Liver (tissue), 3 donors: ENCODE results near the gene SV2B.

Experiments
- CTCF ChIP-seq: fragments of 150-350 bp; IDR thresholded peaks from 2 replicates; pipeline ENCODE4 v1.5.1; 2017; ENCODE audit warnings: improper control_type of control experiment, low read depth, low read length; ENCODE audit not compliant: missing input control
- FOXA1 ChIP-seq: IDR thresholded peaks from 2 replicates; pipeline ENCODE4 v1.6.1; 2016; ENCODE audit warnings: antibody characterized with exemption
- FOXA2 ChIP-seq: IDR thresholded peaks from 2 replicates; pipeline ENCODE4 v1.6.1; 2016; ENCODE audit warnings: antibody characterized with exemption
- GABPA ChIP-seq, 2 donors: IDR thresholded peaks in 1 of 2; conservative IDR thresholded peaks in 1 of 2; 2 replicates each; pipeline ENCODE4 v1.6.1; 2016; ENCODE audit warnings: antibody characterized with exemption in 2 of 2, mild to moderate bottlenecking in 1 of 2, moderate library complexity in 1 of 2
- HNF4A ChIP-seq, 2 donors: conservative IDR thresholded peaks; 2 replicates each; pipeline ENCODE4 v1.6.1; 2016; ENCODE audit warnings: antibody characterized with exemption in 2 of 2, mild to moderate bottlenecking in 2 of 2
- JUND ChIP-seq, 2 donors: IDR thresholded peaks; 2 replicates each; pipeline ENCODE4 v1.6.1; 2016; ENCODE audit warnings: antibody characterized with exemption in 2 of 2
- NR2F2 ChIP-seq: IDR thresholded peaks from 2 replicates; pipeline ENCODE4 v1.6.1; 2016; ENCODE audit warnings: antibody characterized with exemption
- RAD21 ChIP-seq, 2 donors: IDR thresholded peaks; 2 replicates each; pipeline ENCODE4 v1.6.1; 2016; ENCODE audit warnings: antibody characterized with exemption in 2 of 2, mild to moderate bottlenecking in 2 of 2
- REST ChIP-seq: IDR thresholded peaks from 2 replicates; pipeline ENCODE4 v1.6.1; 2016; ENCODE audit warnings: antibody characterized with exemption, mild to moderate bottlenecking
- TAF1 ChIP-seq: conservative IDR thresholded peaks from 2 replicates; pipeline ENCODE4 v1.6.1; 2016; ENCODE audit warnings: antibody characterized with exemption, mild to moderate bottlenecking
- YY1 ChIP-seq: IDR thresholded peaks from 2 replicates; pipeline ENCODE4 v1.6.1; 2016; ENCODE audit warnings: antibody characterized with exemption, mild to moderate bottlenecking
- TF ChIP-seq, protein P1 (sequence below): IDR thresholded peaks from 2 replicates; pipeline ENCODE4 v1.6.1; 2016; ENCODE audit warnings: antibody characterized with exemption
- TF ChIP-seq, protein P2 (sequence below): IDR thresholded peaks from 2 replicates; pipeline ENCODE4 v1.6.1; 2016; ENCODE audit warnings: antibody characterized with exemption
- TF ChIP-seq, protein P3 (sequence below): IDR thresholded peaks from 2 replicates; pipeline ENCODE4 v1.6.1; 2016; ENCODE audit warnings: antibody characterized with exemption
- donor health status: healthy.
- donor health status: healthy.

DNA sequence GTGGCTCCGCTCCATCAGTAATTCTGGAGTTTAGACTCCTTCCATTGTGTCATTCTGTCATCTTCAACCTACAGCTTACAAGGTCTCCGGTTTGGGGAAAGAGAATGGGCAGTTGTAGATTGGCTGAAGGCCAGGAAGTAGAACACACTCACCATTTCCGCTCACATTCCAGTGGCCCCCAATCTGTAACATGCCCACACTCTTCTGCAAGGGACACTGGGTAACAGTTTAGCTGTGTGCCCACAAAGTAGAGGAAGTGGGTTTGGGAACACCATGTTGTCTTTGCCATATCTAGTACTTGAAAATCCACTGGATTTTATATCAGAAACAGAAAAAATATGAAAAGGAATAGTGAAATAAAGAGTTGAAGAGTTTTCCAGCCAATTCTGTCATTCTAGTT lies 153.5 kb downstream of the SV2B start:
- TF ChIP-seq CTCF = no peak
- no peak for TF ChIP-seq FOXA1
- TF ChIP-seq, protein P1, sequence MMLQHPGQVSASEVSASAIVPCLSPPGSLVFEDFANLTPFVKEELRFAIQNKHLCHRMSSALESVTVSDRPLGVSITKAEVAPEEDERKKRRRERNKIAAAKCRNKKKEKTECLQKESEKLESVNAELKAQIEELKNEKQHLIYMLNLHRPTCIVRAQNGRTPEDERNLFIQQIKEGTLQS = no peak
- no peak for TF ChIP-seq GABPA (IDR thresholded peaks at IDR 0.05 in 1 of 2, conservative IDR thresholded peaks at IDR 0.05 in 1 of 2)
- TF ChIP-seq HNF4A (conservative IDR thresholded peaks at IDR 0.05) = no peak
- no peak for TF ChIP-seq JUND (IDR thresholded peaks at IDR 0.05)
- TF ChIP-seq, protein P2, sequence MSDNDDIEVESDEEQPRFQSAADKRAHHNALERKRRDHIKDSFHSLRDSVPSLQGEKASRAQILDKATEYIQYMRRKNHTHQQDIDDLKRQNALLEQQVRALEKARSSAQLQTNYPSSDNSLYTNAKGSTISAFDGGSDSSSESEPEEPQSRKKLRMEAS = no peak
- TF ChIP-seq, protein P3, sequence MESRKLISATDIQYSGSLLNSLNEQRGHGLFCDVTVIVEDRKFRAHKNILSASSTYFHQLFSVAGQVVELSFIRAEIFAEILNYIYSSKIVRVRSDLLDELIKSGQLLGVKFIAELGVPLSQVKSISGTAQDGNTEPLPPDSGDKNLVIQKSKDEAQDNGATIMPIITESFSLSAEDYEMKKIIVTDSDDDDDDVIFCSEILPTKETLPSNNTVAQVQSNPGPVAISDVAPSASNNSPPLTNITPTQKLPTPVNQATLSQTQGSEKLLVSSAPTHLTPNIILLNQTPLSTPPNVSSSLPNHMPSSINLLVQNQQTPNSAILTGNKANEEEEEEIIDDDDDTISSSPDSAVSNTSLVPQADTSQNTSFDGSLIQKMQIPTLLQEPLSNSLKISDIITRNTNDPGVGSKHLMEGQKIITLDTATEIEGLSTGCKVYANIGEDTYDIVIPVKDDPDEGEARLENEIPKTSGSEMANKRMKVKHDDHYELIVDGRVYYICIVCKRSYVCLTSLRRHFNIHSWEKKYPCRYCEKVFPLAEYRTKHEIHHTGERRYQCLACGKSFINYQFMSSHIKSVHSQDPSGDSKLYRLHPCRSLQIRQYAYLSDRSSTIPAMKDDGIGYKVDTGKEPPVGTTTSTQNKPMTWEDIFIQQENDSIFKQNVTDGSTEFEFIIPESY = no peak
- no peak for TF ChIP-seq FOXA2
- no peak for TF ChIP-seq TAF1
- no peak for TF ChIP-seq RAD21 (IDR thresholded peaks at IDR 0.05)
- no peak for TF ChIP-seq NR2F2
- TF ChIP-seq REST = no peak
- no peak for TF ChIP-seq YY1
